IPS-18a (cell line): ENCODE measurements around the gene C1QL4.

Source experiments
- H3K27ac ChIP-seq: one replicate; pipeline ENCODE4 v1.5.1; 2013; ENCODE audit warnings: low read length
- H3K27me3 ChIP-seq: one replicate; pipeline ENCODE4 v1.6.1; 2013; ENCODE audit warnings: mild to moderate bottlenecking, low read length; ENCODE audit not compliant: control insufficient read depth, insufficient read depth
- H3K36me3 ChIP-seq: one replicate; pipeline ENCODE4 v1.6.1; 2013; ENCODE audit warnings: low read depth, low read length; ENCODE audit not compliant: control insufficient read depth
- H3K4me1 ChIP-seq: one replicate; pipeline ENCODE4 v1.6.1; 2013; ENCODE audit warnings: low read depth, low read length; ENCODE audit not compliant: control insufficient read depth
- H3K4me3 ChIP-seq: one replicate; pipeline ENCODE4 v1.5.1; 2013; ENCODE audit warnings: low read length
- H3K9ac ChIP-seq: one replicate; pipeline ENCODE4 v1.6.1; 2013; ENCODE audit warnings: mild to moderate bottlenecking, low read length, moderate library complexity
- H3K9me3 ChIP-seq: one replicate; pipeline ENCODE4 v1.6.1; 2013; ENCODE audit warnings: low read depth, low read length; ENCODE audit not compliant: control insufficient read depth

The C1QL4 gene

GRCh38 chr12:49346659-49347310 is 9.8 kb upstream of the C1QL4 start, which contains the start of gene DNAJC22:
Gene DNAJC22, plus strand, starts transcription at chr12:49346888. Its CDS starts 1,985 bp downstream, at chr12:49348873.
- Histone ChIP-seq H3K4me1 (peaks cover 12% of the 10 kb centered on the region), H3K9me3 (no peaks in the 10 kb centered on the region), H3K27me3 (peaks cover 83% of the 10 kb centered on the region), H3K27ac (no peak within 1 kb of the TSS), H3K36me3 (no peaks in the 10 kb centered on the region), H3K9ac (no peak within 1 kb of the TSS), H3K4me3 (peak within 1 kb of the TSS; percentile 57)

DNA sequence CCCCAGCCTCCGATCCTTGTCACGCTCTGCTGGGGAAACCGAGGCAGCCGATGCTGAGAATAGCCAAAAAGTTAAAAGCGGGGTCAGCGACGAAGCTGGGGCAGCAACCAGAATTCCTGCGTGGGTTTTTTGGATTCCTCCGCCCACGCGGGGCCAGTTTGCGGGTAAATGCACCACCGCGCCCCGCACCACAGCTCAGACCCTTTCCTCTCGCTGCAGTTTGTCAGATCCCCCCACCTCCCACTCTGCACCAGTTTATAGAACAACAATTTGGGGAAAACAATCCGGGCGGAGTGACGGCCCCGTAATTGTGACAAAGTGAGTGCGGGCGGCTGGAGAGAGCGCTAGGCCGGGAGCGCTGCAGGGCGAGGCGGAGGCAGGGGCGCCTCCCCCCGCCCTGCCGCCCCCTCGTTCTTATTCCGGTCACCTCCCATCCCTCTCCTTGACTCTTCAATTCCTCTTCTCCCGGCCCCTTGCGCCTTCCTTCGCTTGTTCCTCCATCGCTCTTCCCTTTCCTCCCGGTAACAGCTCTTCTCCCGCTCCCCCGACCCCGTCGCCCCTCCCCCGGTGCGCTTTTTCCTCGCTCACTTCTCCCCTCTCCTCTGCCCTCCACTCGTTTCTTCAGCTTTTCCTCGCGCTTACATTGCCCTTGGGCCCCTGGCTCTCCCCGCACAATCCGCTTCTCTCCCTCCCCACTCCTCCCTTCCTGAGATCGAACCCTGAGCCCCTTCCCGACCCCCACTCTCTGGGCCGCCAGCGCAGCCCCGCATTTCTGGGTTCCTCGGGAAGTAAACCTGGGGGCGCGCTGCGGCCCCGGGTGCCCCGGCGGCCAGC is 9.1 kb upstream of the C1QL4 start:
- H3K36me3 ChIP-seq, result no peaks in the 10 kb centered on the region
- peaks cover 17% of the 10 kb centered on the region for H3K4me1 ChIP-seq
- H3K27me3 ChIP-seq, result peaks cover 91% of the 10 kb centered on the region
- peak overlapping the region; percentile 57 for H3K4me3 ChIP-seq
- H3K9ac ChIP-seq, result no peak overlapping the region
- no peaks in the 10 kb centered on the region for H3K9me3 ChIP-seq
- no peak overlapping the region for H3K27ac ChIP-seq

- Histone ChIP-seq H3K27ac (no peak overlapping the region), H3K9ac (no peak overlapping the region), H3K4me1 (peaks cover 22% of the 10 kb centered on the region), H3K9me3 (no peaks in the 10 kb centered on the region), H3K4me3 (peak overlapping the region; percentile 57), H3K27me3 (peaks cover 99% of the 10 kb centered on the region), H3K36me3 (no peaks in the 10 kb centered on the region)
These were observed 8.2 kb upstream of the C1QL4 start for GRCh38 chr12:49345051-49345824.

- no peaks in the 10 kb centered on the region for H3K36me3 ChIP-seq
- no peak overlapping the region for H3K9ac ChIP-seq
- H3K27me3 ChIP-seq, result peaks cover 100% of the 10 kb centered on the region
- H3K27ac ChIP-seq, result no peak overlapping the region
- peak overlapping the region; percentile 24 for H3K4me3 ChIP-seq
- peaks cover 25% of the 10 kb centered on the region for H3K4me1 ChIP-seq
- no peaks in the 10 kb centered on the region for H3K9me3 ChIP-seq
These were observed 7.6 kb upstream of the C1QL4 start for GRCh38 chr12:49344486-49345050.

DNA sequence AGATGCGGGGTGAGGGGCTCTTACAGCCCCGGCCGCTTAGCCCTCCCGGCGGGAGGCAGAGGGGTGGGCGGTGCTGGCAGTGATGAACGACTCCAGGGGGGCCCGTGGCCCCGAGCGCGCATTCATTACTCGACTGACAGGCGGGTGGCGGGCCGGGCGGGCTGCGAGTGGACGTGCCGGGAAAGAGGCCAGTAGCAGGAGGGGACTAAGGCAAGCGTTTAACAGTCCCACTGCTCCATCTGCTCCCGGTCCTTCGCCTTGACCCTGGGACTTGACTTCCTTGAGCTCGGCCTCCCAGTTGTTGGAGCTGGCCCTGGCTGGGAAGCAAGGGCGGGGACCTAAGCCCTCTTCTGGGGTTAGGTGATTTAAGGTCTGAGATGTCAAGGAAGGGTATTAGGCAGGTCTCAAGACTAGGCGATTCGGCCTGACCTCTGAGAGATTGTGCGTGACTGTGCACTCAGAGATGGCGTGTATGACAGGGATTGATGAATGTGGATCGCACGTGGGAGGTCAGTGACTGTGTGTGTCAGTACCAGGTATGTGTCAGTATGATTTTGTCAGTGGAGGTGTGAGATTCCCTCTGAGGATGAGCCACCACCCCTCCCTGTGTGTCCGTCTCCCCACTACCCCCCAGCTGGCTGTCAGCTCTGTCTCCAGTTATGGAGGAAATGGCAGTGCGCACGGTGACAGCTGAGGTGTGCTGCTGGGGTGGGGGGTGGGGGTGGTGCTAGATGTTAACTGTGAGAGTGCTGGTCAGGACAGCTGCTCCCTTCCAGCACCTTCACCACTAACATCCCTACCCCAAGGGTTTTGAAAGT is 6.1 kb upstream of the C1QL4 start:
- no peaks in the 10 kb centered on the region for H3K9me3 ChIP-seq
- peaks cover 100% of the 10 kb centered on the region for H3K27me3 ChIP-seq
- peaks cover 37% of the 10 kb centered on the region for H3K4me1 ChIP-seq
- no peaks in the 10 kb centered on the region for H3K36me3 ChIP-seq
- H3K4me3 ChIP-seq, result peak overlapping the region; percentile 61
- no peak overlapping the region for H3K27ac ChIP-seq
- H3K9ac ChIP-seq, result no peak overlapping the region

DNA sequence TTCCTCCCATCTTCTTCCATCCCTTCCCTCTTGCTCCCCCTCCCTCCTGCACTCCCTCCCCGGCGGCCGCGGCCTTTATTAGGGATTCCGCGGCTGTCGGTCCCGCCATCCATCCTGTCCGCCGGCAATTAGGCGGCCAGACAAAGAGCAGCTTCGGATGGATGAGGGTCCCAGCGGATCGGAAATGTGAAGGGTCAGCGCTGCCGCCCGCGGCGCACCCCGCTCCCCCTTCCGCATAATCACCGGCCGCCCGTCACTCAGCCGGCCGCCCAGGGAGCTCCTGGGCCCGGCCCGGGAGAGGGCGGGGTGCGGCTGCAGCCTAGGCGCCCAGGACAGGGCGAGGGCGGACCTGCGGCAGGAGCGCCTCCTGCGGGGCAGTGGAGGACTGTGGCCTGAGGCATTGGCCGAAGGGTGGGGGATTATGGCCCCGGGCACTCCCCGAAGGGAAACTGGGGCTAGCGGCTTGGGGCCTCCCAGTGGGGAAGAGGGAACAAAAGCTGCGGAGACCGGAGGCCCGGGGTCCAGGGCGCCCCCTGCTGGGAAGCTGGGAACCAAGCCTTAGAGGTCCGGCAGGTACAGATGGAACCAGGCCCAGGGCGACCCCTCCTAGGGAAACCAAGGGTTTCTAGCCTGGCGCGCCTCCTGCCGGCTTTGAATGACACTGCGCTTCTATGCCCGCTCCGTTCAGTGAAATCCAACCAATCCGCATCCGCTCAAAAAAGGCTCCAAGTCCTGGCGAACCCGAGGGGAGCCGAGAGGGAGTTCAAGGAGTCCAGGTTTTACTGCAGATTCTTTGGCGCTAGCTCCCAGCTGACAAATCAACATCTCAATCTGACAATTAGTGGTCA is 5.3 kb upstream of the C1QL4 start:
- H3K9ac ChIP-seq, result no peak overlapping the region
- H3K4me1 ChIP-seq, result peaks cover 43% of the 10 kb centered on the region
- H3K9me3 ChIP-seq, result no peaks in the 10 kb centered on the region
- peaks cover 100% of the 10 kb centered on the region for H3K27me3 ChIP-seq
- H3K36me3 ChIP-seq, result no peaks in the 10 kb centered on the region
- H3K27ac ChIP-seq, result no peak overlapping the region
- H3K4me3 ChIP-seq, result peak overlapping the region; percentile 61

GRCh38 chr12:49341777-49342065 is 4.7 kb upstream of the C1QL4 start:
- H3K9me3 ChIP-seq, result no peaks in the 10 kb centered on the region
- H3K9ac ChIP-seq, result no peak overlapping the region
- peaks cover 43% of the 10 kb centered on the region for H3K4me1 ChIP-seq
- peaks cover 100% of the 10 kb centered on the region for H3K27me3 ChIP-seq
- H3K4me3 ChIP-seq, result peak overlapping the region; percentile 61
- no peak overlapping the region for H3K27ac ChIP-seq
- H3K36me3 ChIP-seq, result no peaks in the 10 kb centered on the region

DNA sequence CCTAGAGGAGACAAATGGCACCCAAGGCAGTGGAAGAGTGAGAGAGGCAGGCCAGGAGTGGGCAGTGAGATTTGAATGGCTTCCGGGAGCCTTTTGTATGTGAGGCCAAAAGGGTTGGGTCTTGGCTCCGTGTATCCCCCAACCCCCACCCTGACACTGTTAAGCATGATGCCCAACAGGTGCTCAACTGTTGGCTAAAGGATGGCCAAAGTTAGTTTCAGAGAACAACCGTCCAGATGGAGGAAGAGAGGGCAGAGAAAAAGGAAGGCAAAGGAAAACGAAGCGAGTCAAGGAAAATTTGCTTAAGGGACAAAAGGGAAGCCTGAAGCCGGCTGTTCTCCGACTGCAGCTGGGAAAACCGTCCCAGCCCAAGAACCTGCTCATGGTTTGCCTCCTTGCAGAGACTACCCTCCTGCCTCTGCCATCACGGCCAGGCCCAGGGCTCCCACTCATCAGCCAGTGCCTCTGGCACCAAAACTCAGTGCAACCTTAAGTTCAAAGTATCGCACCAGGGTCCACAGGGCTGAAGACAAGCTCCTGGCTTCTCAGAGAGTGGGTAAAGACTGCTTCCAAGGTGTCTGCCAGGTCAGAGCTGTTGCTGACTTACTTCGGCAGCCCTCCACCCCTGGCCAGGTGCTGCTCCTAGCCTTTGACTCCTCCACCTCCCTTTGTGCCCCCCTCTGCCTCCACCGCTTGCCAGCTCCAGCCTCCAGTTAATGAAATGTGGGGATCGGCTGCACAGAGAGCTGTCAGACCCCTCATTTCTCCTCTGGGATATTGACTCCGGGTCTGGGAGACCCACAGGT is 4.2 kb upstream of the C1QL4 start:
- H3K27me3 ChIP-seq, result peaks cover 100% of the 10 kb centered on the region
- peaks cover 43% of the 10 kb centered on the region for H3K4me1 ChIP-seq
- H3K9me3 ChIP-seq, result no peaks in the 10 kb centered on the region
- no peak overlapping the region for H3K27ac ChIP-seq
- H3K9ac ChIP-seq, result no peak overlapping the region
- H3K36me3 ChIP-seq, result no peaks in the 10 kb centered on the region
- H3K4me3 ChIP-seq, result peak overlapping the region; percentile 61

DNA sequence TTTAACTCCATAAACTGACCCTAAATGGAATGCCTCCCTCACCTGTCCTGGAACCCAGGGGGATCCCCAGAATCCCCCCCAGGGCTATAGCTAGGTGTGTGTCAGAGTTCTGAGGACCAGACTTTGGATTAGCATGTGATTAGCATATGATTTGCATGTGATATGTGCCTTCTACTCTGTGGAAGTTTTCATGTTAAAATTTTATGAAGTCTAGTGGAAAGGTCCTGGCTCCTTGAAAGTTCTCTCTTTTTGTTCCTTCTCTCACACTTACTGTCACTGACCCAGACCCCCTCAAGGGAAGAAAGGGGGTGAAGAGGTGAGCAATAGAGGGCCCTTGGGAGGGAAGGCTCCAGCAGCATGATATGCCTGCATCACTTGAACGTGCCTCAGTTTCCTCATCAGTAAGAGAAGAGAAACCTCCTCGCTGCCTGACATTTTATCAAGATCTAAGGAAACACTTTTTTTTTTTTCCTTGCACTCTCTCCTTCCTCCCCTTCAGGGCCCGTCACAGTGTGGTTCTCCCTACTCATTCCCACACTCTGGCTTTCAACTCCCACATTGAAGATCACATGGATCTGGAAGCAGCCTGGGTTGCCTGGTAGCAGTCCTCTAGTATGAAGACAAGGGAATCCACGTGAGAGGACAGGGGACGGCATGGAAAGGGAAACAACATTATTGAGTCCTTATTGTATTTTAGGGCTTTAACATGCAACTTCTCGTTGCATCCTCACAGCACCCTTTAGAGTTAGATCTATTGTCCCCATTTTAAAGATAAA is 3.3 kb upstream of the C1QL4 start:
- H3K27ac ChIP-seq, result no peak overlapping the region
- no peak overlapping the region for H3K4me3 ChIP-seq
- peaks cover 38% of the 10 kb centered on the region for H3K4me1 ChIP-seq
- no peaks in the 10 kb centered on the region for H3K36me3 ChIP-seq
- no peak overlapping the region for H3K9ac ChIP-seq
- H3K9me3 ChIP-seq, result no peaks in the 10 kb centered on the region
- H3K27me3 ChIP-seq, result peaks cover 100% of the 10 kb centered on the region
